ENCODE measurements around the gene ZBTB49.
"Not testable (repeated sequence)": the region's sequence is repeated elsewhere in the genome, so short reads cannot be mapped to it uniquely, and the experiment has no call there.

The ZBTB49 gene

GRCh38 chr4:4325321-4325720 is 35.3 kb downstream of the ZBTB49 start:
- no peak for DNase-seq (ENCODE audit: low read depth)

GRCh38 chr4:4326166-4326565 is 36.1 kb downstream of the ZBTB49 start:
- no peak for DNase-seq (ENCODE audit: low read depth)

GRCh38 chr4:4327652-4328121 is 37.6 kb downstream of the ZBTB49 start:
- no peak for DNase-seq (ENCODE audit: low read depth)

- DNase-seq (ENCODE audit: low read depth), result no peak
Measured at GRCh38 chr4:4328206-4328605, 38.2 kb downstream of the ZBTB49 start.

- DNase-seq (ENCODE audit: low read depth), result no peak
Measured at GRCh38 chr4:4328840-4329239, 38.8 kb downstream of the ZBTB49 start.

- no peak for DNase-seq (ENCODE audit: low read depth)
Measured at GRCh38 chr4:4329496-4329895, 39.4 kb downstream of the ZBTB49 start.

- DNase-seq (ENCODE audit: low read depth), result no peak
Measured at GRCh38 chr4:4330794-4331193, 40.7 kb downstream of the ZBTB49 start.

- no peak for DNase-seq (ENCODE audit: low read depth)
Measured at GRCh38 chr4:4332529-4332928, 42.5 kb downstream of the ZBTB49 start.

GRCh38 chr4:4333265-4333706 is 43.2 kb downstream of the ZBTB49 start:
- peak; percentile 51 for DNase-seq (ENCODE audit: low read depth)

- DNase-seq (ENCODE audit: low read depth), result no peak
Measured at GRCh38 chr4:4334798-4335520, 44.9 kb downstream of the ZBTB49 start.

GRCh38 chr4:4338210-4339001 is 48.4 kb downstream of the ZBTB49 start:
- DNase-seq (ENCODE audit: low read depth), result no peak

- no peak for DNase-seq (ENCODE audit: low read depth)
Measured at GRCh38 chr4:4339504-4340085, 49.5 kb downstream of the ZBTB49 start.

- no peak for DNase-seq (ENCODE audit: low read depth)
Measured at GRCh38 chr4:4341861-4342650, 52.0 kb downstream of the ZBTB49 start.

- no peak for DNase-seq (ENCODE audit: low read depth)
Measured at GRCh38 chr4:4343038-4343437, 53.0 kb downstream of the ZBTB49 start.

GRCh38 chr4:4344915-4345527 is 55.0 kb downstream of the ZBTB49 start:
- no peak for DNase-seq (ENCODE audit: low read depth)

GRCh38 chr4:4347585-4347984 is 57.5 kb downstream of the ZBTB49 start:
- DNase-seq (ENCODE audit: low read depth), result no peak

GRCh38 chr4:4348585-4348984 is 58.5 kb downstream of the ZBTB49 start:
- not testable (repeated sequence) for DNase-seq (ENCODE audit: low read depth)

- DNase-seq (ENCODE audit: low read depth), result no peak
Measured at GRCh38 chr4:4349867-4350266, 59.8 kb downstream of the ZBTB49 start.

- no peak for DNase-seq (ENCODE audit: low read depth)
Measured at GRCh38 chr4:4350909-4351308, 60.9 kb downstream of the ZBTB49 start.

- no peak for DNase-seq (ENCODE audit: low read depth)
Measured at GRCh38 chr4:4355302-4355701, 65.3 kb downstream of the ZBTB49 start.
